HG02870 (cell line): ENCODE measurements around the gene KCNJ5.
"Not testable (repeated sequence)": the region's sequence is repeated elsewhere in the genome, so short reads cannot be mapped to it uniquely, and the experiment has no call there.

Experiments
- ATAC-seq: cut with Tn5 transposase; IDR thresholded peaks from one replicate; pipeline ENCODE4 v1.9.1; 2021; ENCODE audit warnings: mild to moderate bottlenecking, moderate library complexity; ENCODE audit not compliant: unreplicated experiment

The KCNJ5 gene

DNA sequence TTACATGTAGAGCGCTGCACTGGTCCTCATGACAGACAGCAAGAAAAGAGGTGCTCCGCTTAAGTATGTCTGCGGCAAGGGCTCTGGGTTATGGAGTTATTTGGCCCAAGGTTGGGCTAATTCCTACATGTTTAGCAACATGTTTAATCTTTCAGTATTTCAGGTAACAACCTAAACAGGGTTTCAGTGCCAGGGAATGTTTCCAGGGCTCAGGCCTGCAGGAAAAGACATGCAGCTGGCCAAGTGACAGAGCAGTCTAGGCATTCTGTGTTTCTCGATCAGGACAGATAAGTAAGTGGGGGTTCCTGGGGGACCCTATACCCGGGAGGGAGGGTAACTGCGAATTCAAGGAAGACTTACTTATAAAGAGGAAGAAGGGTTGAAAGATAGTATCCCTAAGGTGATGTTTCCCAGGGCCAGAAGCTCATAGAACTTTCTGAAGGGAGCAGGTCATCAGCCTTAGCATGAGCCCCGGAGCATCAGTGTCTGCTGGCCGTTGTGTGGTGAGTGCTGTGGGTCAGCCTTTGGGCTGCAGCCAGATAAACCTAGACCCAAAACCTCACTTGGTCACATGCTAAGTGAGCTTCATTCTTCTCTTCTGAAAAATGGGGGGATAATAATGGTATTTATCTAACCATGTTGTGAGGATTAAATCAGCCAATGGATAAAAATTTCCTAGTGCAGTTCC is 18.4 kb downstream of the KCNJ5 start:
- no peak for ATAC-seq

DNA sequence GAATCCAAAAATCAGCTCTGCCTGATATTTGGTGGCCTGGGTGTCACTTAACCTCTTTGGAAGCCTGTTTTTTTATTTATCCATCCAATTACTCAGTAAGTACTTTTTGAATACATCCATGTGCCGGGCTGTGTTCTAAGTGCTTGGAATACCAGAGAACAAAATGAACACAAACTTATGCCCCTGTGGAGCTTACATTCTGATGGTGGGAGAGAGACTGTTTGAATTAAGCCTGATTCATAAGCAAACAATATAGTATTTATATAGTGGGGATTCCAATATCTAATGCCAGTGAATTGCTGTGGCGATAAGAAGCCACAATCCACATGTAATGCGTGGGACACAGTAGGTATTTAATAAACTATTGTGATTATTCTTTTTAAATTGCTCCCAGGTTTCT is 19.4 kb downstream of the KCNJ5 start:
- no peak for ATAC-seq

DNA sequence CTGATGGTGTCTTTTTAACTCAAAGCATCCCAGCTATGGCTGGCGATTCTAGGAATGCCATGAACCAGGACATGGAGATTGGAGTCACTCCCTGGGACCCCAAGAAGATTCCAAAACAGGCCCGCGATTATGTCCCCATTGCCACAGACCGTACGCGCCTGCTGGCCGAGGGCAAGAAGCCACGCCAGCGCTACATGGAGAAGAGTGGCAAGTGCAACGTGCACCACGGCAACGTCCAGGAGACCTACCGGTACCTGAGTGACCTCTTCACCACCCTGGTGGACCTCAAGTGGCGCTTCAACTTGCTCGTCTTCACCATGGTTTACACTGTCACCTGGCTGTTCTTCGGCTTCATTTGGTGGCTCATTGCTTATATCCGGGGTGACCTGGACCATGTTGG is 20.1 kb downstream of the KCNJ5 start:
- ATAC-seq, result no peak

DNA sequence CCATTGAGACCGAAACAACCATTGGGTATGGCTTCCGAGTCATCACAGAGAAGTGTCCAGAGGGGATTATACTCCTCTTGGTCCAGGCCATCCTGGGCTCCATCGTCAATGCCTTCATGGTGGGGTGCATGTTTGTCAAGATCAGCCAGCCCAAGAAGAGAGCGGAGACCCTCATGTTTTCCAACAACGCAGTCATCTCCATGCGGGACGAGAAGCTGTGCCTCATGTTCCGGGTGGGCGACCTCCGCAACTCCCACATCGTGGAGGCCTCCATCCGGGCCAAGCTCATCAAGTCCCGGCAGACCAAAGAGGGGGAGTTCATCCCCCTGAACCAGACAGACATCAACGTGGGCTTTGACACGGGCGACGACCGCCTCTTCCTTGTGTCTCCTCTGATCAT is 20.5 kb downstream of the KCNJ5 start:
- no peak for ATAC-seq

DNA sequence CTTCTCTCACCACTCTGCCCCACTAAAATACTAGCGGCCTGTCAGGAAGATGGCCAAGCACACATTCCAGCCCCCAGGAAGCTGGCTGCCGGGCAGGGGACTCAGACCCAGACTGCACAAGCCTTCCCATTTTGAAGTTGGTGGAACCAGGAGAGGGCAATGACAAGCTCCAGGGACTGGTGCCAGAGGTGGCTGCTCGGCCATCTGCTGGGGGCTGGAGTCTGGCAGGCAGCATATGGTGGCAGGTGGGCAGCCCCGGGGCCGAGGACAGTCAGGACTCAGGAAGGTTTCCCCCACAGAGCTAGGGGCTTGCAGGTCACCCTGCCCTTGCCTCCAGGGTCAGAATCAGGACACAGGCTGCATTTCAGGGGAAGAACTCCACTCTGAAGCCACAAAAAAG is 22.6 kb downstream of the KCNJ5 start:
- no peak for ATAC-seq

DNA sequence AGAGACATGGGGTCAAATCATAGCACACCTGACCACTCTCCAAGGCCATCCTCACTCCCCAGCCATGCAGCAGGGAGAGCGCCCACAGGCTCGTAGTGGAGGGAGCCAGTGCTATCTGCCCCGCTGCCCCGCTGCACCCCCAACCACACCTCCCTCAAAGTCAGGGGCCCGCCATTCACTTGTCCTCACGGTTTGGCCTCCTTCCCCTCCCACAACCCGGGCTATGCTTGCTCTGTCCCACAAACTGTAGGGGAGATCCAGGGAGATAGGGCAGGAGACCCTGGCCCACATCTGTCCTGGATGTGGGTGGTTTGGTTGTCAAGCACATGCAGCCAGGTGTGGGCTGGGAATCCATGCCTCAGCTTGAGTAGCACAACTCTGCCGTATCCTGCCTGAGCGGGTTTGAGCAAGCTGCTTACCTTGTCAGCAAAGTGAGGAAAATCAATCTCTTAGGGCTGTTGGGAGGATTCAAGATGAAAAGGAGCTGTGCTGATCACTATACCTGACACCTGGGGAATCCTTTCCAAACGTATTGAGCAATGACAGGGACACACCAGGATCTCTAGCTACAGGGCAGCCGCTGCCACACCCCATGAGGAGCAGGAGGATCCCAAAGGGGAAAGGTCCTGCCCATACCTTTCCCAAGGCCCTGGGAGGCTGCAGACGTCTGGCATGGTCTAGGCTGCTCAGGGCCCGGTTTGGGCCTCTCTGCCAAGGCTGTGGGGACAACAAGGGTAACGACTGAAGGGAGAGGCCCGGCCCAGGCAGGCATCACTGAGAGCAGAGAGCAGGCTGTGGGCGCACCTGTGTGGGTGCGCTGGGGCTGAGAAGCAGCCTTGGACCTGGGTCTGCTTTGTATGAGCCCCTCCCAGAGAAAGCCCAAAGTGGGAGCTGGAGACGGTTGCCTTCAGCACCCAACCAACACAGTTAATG is 23.3 kb downstream of the KCNJ5 start:
- no peak for ATAC-seq

DNA sequence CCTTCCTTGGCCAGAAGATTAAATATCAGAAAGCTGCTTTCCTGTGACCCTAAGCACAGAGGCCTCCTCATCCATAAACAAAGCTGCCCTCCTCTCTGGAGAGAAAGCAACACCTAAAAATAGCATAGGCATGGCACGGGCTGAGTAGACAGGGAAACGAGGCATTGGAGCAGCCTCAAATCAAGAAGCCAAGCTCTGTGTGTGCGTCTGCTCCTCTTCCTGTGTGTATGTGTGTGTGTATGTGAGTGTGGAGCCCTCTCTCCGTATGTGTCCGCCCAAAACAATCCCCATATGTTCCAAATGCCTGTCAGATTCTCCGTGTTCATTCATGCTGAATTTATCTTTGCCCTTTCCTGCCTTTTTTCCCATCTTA is 24.0 kb downstream of the KCNJ5 start:
- no peak for ATAC-seq

DNA sequence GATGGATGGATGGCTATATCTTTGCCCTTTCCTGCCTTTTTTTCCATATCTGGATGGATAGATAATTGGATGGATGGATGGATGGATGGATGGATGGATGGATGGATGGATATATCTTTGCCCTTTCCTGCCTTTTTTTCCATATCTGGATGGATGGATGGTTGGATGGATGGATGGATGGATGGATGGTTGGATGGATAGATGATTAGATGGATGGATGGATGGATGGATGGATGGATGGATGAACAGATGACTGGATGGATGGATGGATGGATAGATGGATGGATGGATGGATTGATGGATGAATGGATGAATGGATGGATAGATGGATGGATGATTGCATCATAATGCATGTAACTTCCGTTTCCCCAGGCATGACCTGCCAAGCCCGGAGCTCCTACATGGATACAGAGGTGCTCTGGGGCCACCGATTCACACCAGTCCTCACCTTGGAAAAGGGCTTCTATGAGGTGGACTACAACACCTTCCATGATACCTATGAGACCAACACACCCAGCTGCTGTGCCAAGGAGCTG is 24.9 kb downstream of the KCNJ5 start:
- ATAC-seq, result no peak

DNA sequence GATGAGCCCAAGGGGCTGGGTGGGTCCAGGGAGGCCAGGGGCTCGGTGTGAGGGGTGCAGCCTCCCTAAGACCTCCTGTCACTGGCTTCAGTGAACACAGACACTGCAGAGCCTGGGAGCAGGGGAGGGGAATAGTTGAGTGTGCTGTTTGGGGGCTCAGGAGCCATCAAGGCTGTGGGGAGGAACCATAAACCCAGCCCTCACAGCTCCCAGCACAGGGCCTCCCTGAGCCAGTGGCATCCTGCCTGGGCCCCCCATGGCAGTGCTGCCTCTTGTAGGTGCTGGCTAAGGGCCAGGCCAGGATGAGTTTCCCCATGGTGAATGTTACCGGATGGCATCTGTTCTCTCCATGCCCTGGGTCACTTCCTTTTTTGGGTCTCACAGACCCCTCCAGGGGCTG is 25.5 kb downstream of the KCNJ5 start:
- ATAC-seq, result no peak

DNA sequence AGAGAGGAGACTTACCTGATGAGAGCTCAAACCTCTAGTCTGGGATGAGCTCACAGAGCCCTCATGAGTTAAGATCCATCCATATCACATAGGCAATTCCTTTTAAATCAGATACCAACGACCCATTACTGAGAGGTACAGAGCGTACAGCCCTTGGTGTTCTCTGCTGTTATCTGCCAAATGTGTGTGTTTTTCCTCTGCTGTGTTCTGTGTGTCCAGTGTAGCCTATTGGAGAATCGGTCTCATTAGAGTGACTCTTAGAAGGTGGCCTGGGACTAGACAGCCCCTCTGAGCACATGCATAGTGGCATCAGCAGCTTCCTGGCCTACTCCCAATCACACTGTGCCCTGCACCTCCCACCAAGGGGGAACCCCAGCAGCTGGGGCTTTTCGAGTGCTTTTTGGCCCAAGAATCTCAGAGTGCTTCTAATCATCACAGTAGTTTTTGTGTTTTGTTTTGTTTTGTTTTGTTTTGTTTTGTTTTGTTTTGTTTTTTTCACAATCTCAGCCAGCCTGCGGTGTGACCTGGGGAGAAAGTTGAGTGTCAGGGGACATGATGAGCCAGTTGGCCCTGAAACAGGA is 26.1 kb downstream of the KCNJ5 start:
- peak; percentile 46 for ATAC-seq

DNA sequence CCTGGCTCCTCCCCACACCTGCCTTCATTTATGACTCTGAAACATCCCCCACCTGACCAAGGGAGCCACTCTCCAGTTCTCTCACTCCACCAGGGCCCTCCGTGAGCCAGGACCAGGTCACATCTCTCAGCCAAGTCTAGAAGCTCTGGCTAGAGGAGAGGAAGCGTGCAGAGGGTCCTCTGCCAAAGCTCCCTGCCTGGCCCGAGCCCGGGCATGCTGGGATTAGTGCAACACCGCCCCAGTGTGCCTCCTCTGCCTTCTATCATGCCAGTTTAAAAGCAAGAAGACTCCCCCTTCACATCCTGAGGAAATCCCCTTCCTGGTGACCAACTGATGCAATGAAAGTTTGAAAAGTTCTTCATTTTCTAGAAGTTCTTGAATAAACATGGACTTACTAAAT is 28.1 kb downstream of the KCNJ5 start:
- no peak for ATAC-seq

DNA sequence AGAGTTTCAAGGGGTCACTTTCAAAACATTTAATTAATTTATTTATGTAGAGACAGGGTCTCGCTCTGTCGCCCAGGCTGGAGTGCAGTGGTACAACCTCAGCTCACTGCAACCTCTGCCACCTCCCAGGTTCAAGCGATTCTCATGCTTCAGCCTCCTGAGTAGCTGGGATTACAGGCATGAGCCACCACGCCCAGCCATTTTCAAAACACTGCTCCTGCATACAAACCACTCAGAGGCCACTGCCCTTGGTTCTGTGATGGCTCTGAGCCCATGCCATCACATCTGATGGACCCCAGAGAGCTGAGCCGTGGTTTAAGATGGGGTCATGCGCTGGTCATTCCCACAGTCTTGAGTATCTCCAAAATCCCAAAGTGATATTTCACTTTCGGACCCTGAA is 28.5 kb downstream of the KCNJ5 start:
- ATAC-seq, result not testable (repeated sequence)

DNA sequence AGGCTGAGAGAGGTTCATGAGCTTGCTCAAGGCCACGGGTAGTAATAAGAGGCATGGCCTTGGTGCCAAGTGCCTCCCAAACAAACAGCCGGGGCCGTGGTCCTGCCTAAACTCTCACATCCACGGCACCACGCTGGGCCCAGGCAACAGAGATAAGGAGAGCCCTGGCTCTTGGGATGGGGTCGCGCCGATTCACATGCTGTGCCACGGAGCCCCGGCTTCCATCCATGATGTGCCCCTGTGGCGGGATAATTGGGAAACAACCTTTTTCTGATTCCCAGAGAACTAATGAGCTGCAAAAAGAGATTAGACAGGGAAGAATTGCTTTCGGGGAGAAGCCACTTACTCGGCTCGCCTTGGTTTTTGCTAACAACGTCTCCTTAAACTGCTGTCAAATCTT is 29.5 kb downstream of the KCNJ5 start:
- no peak for ATAC-seq

DNA sequence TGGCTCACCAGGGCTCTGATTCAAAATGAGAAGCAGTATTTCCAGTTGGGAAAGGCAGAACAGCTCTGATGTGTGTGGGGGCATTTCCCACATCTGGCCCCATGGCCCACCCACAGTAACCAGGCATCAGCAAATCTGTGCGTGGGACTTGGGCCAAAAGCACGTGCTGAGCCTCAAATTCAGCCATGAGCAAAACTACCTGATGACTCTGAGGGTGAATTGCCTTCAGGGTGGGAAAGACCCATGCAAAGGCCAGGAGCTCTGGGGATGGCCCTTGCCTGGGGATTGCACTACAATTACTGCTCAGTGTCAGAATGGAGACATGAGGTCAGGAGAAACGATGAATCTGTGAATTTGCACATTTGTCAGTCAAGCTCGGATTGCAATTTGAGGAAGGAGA is 30.6 kb downstream of the KCNJ5 start:
- ATAC-seq, result no peak

DNA sequence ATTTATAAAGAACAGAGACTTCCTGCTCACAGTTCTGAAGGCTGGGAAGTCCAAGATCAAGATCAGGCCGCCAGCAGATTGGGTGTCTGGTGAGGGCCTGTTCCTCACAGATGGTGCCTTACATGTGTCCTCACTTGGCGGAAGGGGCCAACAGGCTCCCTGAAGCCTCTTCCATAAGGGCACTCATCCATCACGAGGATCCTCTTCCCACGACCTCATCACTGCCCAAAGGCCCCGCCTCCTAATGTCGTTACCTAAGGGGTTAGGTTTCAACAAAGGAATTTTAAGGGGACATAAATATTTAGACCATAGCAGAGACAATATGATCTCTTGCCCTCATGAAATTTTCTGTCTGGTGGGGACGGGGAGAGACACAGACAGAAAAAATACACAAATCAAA is 32.9 kb downstream of the KCNJ5 start:
- no peak for ATAC-seq

DNA sequence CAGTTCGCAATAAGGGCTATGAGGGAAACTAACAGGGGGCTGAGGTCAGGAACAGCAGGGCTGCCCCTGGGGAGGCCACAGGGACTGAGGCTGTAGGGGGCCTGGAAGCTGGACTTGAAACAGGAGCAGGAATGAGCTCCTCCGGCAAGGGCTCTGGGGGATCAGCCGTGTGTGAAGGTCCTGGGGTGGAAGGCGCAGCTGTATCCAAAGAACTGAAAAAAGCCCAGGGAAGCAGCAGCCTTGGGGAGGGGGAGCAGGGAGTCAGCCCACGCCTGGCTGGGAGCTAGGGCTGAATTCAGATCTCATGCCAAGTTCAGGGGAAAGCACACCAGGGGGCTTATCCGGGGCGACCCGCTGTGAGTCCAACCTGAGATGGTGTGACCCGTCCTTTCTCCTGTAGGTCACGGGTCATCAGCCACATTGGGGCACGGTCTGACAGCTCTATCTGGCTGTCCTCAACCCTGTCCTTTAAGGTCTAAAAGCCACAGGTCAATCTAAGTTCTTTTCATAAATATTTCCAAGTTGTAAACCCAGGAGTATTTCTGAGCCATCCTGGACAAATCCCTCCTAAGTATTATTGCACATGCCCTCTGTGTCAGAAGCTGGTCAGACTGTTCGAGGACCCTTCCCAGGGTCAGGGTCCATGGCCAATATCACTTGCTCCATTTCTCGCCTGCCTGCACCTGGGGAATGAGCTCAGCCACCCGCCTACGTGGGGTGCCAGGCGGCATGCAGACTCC is 33.5 kb downstream of the KCNJ5 start:
- no peak for ATAC-seq

DNA sequence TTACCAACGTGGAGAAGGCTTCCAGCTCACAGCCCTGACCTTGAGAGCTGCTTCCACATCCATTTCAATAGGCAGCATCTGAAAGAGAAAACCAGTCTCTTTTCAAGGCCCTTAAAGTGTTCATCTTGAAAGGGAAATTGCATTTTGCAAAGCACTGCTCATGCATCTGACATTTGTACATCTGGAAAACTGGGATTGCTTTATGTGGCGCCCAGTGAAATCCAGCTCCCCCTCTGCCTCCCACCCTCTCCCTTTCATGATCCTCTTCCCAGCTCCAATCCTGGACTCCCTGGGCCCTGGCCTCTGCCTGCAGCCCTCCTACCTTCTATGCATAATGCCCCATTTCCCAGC is 34.1 kb downstream of the KCNJ5 start:
- no peak for ATAC-seq

DNA sequence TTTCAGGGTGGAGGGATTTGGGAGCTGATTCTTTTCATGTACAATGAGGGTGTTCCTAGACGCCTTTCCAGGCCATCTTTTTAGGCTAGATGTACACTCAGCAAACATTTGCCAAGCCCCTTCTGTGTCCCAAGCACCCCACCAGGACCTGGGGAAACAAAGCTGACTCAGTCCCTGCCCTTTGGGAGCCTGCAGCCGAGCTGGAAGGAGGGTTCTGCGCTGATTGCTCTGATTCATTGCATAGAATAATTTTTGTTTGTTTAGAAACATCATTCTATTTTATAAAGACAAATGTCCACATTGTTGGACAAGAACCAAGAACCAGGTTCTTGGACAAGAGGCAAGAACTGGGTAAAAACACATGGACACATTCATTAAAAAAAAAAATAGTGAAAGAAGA is 34.8 kb downstream of the KCNJ5 start:
- ATAC-seq, result no peak

DNA sequence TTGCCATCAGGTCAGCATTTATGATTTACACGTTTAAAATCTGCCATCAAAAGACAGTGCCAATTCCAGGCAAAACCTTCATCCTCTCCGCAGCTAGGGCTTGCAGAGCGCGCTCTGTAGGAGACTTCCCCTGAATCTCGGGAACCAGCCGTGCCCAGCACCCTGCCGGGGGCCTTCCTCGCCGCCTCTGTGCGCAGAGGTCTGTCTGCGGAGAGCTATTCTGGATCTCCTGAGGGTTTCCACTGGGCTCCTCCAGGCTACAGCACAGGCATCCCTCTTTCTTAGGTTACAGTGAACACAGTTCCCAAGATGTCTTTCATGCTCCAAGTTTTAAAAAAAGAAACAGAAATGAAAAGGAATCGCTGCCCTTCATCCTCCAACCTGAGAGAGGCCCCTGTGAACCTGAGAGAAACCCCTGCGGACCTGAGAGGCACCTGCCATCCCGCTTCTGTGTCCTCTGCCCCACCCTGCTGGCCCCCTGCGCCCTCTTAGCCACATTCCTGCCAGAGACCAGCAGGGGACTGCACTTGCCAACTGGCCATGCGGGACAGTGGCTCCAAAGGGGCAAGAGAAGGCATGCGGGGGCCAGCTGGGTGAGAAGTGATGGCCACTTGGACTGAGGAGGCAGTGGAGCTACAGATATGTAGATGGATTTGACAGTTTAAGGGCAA is 35.4 kb downstream of the KCNJ5 start:
- ATAC-seq, result no peak

DNA sequence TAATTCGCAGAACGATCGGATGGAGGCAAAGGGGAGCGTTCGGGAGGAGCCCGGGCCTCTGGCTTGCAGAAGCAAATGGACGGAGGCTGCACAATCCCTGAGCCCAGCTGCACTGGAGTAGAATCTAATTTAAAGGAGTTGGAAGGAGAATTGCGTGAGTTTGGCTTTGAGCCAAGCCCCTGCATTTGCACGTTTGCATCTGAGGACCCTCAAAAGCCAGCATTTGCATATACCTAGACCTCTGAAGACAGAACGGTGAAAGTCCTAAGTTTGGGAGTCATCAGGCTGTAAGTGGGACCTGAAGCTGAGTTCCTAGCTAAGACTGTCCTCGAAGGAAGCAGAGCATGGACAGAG is 35.9 kb downstream of the KCNJ5 start:
- ATAC-seq, result no peak
